Measurements from ENCODE around the gene SASH1. TPM values are rescaled to one million over a fixed set of nuclear protein-coding genes. Genes with fewer than 3 reads are reported as not detected.

SASH1 gene
- total RNA-seq, 1 experiment from 2014 or later: 33.2 TPM

- Histone ChIP-seq H2BK5ac (ENCODE audit: insufficient read length, low read length) (no peak overlapping the region), H3K23me2 (ENCODE audit: insufficient read length, low read depth, low read length, poor library complexity, severe bottlenecking) (no peaks in the 10 kb centered on the region), H3K23ac (ENCODE audit: insufficient read length, low read depth, low read length) (no peak overlapping the region), H3K18ac (ENCODE audit: insufficient read length, low read depth, low read length) (no peak overlapping the region), H3K9me3 (ENCODE audit: control insufficient read depth, low read depth, low read length) (no peaks in the 10 kb centered on the region), H4K20me1 (ENCODE audit: control insufficient read depth, insufficient read depth, insufficient read length) (no peaks in the 10 kb centered on the region), H3K56ac (ENCODE audit: insufficient read length, low read depth, low read length) (no peak overlapping the region), H4K5ac (ENCODE audit: insufficient read length, low read depth, low read length) (no peak overlapping the region), H2AK5ac (ENCODE audit: insufficient read length, low read length) (no peak overlapping the region), H3K27ac (ENCODE audit: insufficient read length, low read depth, low read length) (no peak overlapping the region), H4K91ac (ENCODE audit: insufficient read length, low read depth, low read length) (no peak overlapping the region), H2BK12ac (ENCODE audit: insufficient read length, low read depth, low read length) (no peak overlapping the region), H3K79me2 (ENCODE audit: insufficient read depth, low read length) (no peaks in the 10 kb centered on the region), H3K4me1 (ENCODE audit: insufficient read depth, low read length) (peaks cover 12% of the 10 kb centered on the region), H3K79me1 (ENCODE audit: insufficient read depth, low read depth, low read length, poor library complexity, severe bottlenecking) (no peaks in the 10 kb centered on the region), H2AFZ (ENCODE audit: low read length) (no peak overlapping the region), H3K9ac (ENCODE audit: extremely low read depth, insufficient read length, low read length) (no peak overlapping the region), H2BK15ac (ENCODE audit: low read depth, low read length) (no peak overlapping the region), H2BK20ac (ENCODE audit: low read depth, low read length, poor library complexity, severe bottlenecking) (no peak overlapping the region), H4K8ac (replicated peaks; ENCODE audit: insufficient read length, low read depth, low read length) (no peak overlapping the region), H3K4ac (ENCODE audit: low read depth, low read length) (no peak overlapping the region), H3K14ac (ENCODE audit: insufficient read depth, low read length) (no peak overlapping the region), H3K27me3 (ENCODE audit: insufficient read depth, low read length) (no peaks in the 10 kb centered on the region), H2BK120ac (ENCODE audit: low read depth, low read length, poor library complexity, severe bottlenecking) (no peak overlapping the region), H3T11ph (ENCODE audit: low read length) (no peak overlapping the region), H3K4me2 (ENCODE audit: insufficient read depth, insufficient read length, low read length) (no peak overlapping the region)
- H3K27me3 Mint-ChIP-seq (ENCODE audit: low read depth): no peaks in the 10 kb centered on the region
- H3K4me3 Mint-ChIP-seq: no peak overlapping the region
- H3K27ac Mint-ChIP-seq: no peak overlapping the region; a peak in 1 of 7 replicates
- H3K36me3 Mint-ChIP-seq (ENCODE audit: insufficient read depth in 1 of 3, low read depth in 3 of 3): peaks cover 5 to 10% (median 5%) of the 10 kb centered on the region in 3 experiments; a peak in 5 of 7 replicates
- DNase-seq: no peak
- peaks cover 65% of the 10 kb centered on the region in 2 experiments for H3K4me1 Mint-ChIP-seq
- no CpG with 5 or more reads among the region's 6 CpGs for WGBS (ENCODE audit: extremely low coverage, insufficient read length, low lambda C conversion rate)
- no peak for TF ChIP-seq CTCF (conservative IDR thresholded peaks at IDR 0.05)
- no peaks in the 10 kb centered on the region for H3K9me3 Mint-ChIP-seq
These were observed 103.0 kb downstream of the SASH1 start for GRCh38 chr6:148445620-148446019.
